Left ventricle myocardium inferior (tissue), 1 donor: ENCODE measurements around the gene TUBB4A. TPM values are rescaled to one million over a fixed set of nuclear protein-coding genes. Genes with fewer than 3 reads are reported as not detected.

ENCODE experiments used
- DNase-seq: peaks from one replicate; pipeline ENCODE4 v3.0.0-alpha.2; 2020
- H3K27ac ChIP-seq: fragments of 200-600 bp; replicated peaks from 2 replicates; pipeline ENCODE4 v1.8.0; 2021
- H3K27me3 ChIP-seq: fragments of 200-600 bp; 2 replicates; pipeline ENCODE4 v1.8.0; 2021; ENCODE audit warnings: low read depth
- H3K36me3 ChIP-seq: fragments of 200-600 bp; 2 replicates; pipeline ENCODE4 v1.8.0; 2021
- H3K4me1 ChIP-seq: fragments of 200-600 bp; 2 replicates; pipeline ENCODE4 v1.8.0; 2021
- H3K4me3 ChIP-seq: fragments of 200-600 bp; 2 replicates; pipeline ENCODE4 v1.8.0; 2021; ENCODE audit warnings: mild to moderate bottlenecking, moderate library complexity
- H3K9me3 ChIP-seq: fragments of 200-600 bp; replicated peaks from 2 replicates; pipeline ENCODE4 v1.8.0; 2021
- CTCF ChIP-seq: fragments of 200-600 bp; IDR thresholded peaks from 2 replicates; pipeline ENCODE4 v1.8.0; 2021; ENCODE audit warnings: antibody characterized with exemption, mild to moderate bottlenecking, borderline replicate concordance
- intact Hi-C: fragments of 100-400 bp; cut with micrococcal nuclease; formaldehyde crosslinking; loops from one replicate; pipeline ENCODE4 v1.11.0; 2022
- total RNA-seq: library from RNA; stranded (reverse); fragmentation: NEBNext Ultra II Directional; extraction: Animal tissue kit (Norgen Biotek cat#: 25700); gene quantifications from one replicate; pipeline ENCODE4 v1.2.1, GENCODE V29; 2021
- donor health status: DM: no; HTN: yes; CAD: no; lungs with severe emphysema.

Gene TUBB4A
- total RNA-seq, 1 donor from 2014 or later, result 3.3 TPM

- peaks cover 7% of the 10 kb centered on the region for H3K9me3 ChIP-seq
- H3K27ac ChIP-seq, result no peak overlapping the region
- intact Hi-C loops, result no loop called here
- peaks cover 6% of the 10 kb centered on the region for H3K36me3 ChIP-seq
- no peak for DNase-seq
- H3K27me3 ChIP-seq, result no peaks in the 10 kb centered on the region
- no peak for TF ChIP-seq CTCF
- no peak overlapping the region for H3K4me3 ChIP-seq
- H3K4me1 ChIP-seq, result no peaks in the 10 kb centered on the region
Measured at GRCh38 chr19:6539514-6539913, 37.4 kb upstream of the TUBB4A start.

- H3K36me3 ChIP-seq, result peaks cover 8% of the 10 kb centered on the region
- intact Hi-C loops, result no loop called here
- H3K27me3 ChIP-seq, result peaks cover 12% of the 10 kb centered on the region
Measured at GRCh38 chr19:6535558-6536137, 33.5 kb upstream of the TUBB4A start.

GRCh38 chr19:6534451-6535093 is 32.5 kb upstream of the TUBB4A start:
- peaks cover 12% of the 10 kb centered on the region for H3K27me3 ChIP-seq

More at GRCh38 chr19:6535558-6536137, 33.5 kb upstream of the TUBB4A start:
- DNase-seq, result no peak
- Histone ChIP-seq H3K4me3 (no peak overlapping the region), H3K9me3 (peaks cover 7% of the 10 kb centered on the region), H3K4me1 (peaks cover 13% of the 10 kb centered on the region), H3K27ac (no peak overlapping the region)
- TF ChIP-seq CTCF, result no peak

DNA sequence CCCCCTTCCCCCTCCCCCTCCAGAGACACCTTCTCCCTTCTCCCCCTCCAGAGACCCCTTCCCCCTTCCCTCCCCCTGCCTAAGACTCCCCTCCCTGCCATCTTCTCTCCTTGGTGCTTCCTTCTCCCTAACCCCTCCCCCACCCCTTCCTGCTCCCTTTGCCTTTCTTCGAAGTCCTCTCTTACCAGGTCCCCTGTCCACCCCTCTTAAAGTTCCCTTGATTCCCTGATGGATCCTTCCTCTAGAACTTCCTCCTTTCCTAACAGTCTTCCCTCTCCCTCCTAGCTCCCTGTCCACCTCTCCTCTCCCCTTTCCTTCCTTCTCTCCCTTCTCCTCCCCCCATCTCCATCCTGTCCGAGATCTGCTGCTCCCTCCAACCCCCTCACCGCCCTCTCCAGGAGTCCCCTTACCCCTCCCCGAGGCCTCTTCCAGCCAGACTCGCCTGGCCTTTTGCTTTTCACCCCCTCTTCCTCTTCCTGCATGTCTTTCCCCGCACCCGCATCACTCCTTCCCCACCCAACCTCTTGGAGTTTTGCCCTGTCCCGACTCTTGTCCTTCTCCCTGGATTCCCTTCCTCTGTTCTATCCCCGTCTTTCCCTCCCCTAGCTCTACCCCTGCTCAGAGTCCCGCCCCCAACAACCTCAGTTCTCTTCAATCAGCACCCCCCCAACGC is 31.8 kb upstream of the TUBB4A start:
- Histone ChIP-seq H3K36me3 (peaks cover 8% of the 10 kb centered on the region), H3K4me3 (no peak overlapping the region), H3K27me3 (peaks cover 12% of the 10 kb centered on the region), H3K4me1 (peaks cover 30% of the 10 kb centered on the region), H3K9me3 (peaks cover 7% of the 10 kb centered on the region), H3K27ac (no peak overlapping the region)
- intact Hi-C loops, result no loop called here
- TF ChIP-seq CTCF, result no peak
- no peak for DNase-seq

More at GRCh38 chr19:6534451-6535093, 32.5 kb upstream of the TUBB4A start:
- peaks cover 7% of the 10 kb centered on the region for H3K9me3 ChIP-seq
- TF ChIP-seq CTCF, result no peak
- no peak for DNase-seq
- peaks cover 24% of the 10 kb centered on the region for H3K4me1 ChIP-seq
- H3K36me3 ChIP-seq, result peaks cover 8% of the 10 kb centered on the region
- intact Hi-C loops, result no loop called here
- no peak overlapping the region for H3K27ac ChIP-seq
- H3K4me3 ChIP-seq, result no peak overlapping the region

GRCh38 chr19:6533000-6533328 is 30.9 kb upstream of the TUBB4A start:
- Histone ChIP-seq H3K27ac (no peak overlapping the region), H3K4me1 (peaks cover 39% of the 10 kb centered on the region), H3K9me3 (peaks cover 7% of the 10 kb centered on the region), H3K4me3 (no peak overlapping the region), H3K27me3 (peaks cover 12% of the 10 kb centered on the region), H3K36me3 (peaks cover 8% of the 10 kb centered on the region)
- no peak for TF ChIP-seq CTCF
- no peak for DNase-seq
- intact Hi-C loops, result no loop called here
